ENCODE data around the gene LMTK2. TPM values are rescaled to one million over a fixed set of nuclear protein-coding genes. Genes with fewer than 3 reads are reported as not detected.

The LMTK2 gene
- total and polyA plus RNA-seq, 2 experiments from 2014 or later = 6.1 to 30.8 TPM

DNA sequence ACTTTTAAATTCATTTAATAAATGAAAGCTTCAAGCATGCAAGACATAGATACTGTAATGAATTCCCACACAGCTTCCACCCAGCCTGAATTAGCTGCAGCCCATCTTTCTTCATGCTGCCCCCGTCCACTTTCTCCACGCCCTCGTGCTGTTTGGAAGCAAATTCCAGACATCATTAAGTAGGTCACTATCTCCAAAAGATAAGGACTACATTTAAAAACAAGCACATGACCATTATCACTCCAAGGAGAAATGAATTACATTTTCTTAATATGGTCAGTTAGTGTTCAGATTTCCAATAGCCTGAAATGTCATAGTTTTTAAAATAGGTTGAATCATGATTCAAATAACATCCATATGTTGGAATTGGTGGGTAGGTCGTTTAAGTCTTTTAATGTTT is 24.3 kb downstream of the LMTK2 start (continued):
- TF ChIP-seq, protein P1, sequence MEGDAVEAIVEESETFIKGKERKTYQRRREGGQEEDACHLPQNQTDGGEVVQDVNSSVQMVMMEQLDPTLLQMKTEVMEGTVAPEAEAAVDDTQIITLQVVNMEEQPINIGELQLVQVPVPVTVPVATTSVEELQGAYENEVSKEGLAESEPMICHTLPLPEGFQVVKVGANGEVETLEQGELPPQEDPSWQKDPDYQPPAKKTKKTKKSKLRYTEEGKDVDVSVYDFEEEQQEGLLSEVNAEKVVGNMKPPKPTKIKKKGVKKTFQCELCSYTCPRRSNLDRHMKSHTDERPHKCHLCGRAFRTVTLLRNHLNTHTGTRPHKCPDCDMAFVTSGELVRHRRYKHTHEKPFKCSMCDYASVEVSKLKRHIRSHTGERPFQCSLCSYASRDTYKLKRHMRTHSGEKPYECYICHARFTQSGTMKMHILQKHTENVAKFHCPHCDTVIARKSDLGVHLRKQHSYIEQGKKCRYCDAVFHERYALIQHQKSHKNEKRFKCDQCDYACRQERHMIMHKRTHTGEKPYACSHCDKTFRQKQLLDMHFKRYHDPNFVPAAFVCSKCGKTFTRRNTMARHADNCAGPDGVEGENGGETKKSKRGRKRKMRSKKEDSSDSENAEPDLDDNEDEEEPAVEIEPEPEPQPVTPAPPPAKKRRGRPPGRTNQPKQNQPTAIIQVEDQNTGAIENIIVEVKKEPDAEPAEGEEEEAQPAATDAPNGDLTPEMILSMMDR (conservative IDR thresholded peaks at IDR 0.05; ENCODE audit: low read depth in 2 of 2) = no peak
- TF ChIP-seq CREB1 (CRISPR knock-in tag; IDR thresholded peaks at IDR 0.05; ENCODE audit: low read depth) = no peak
- no peak for TF ChIP-seq JUNB (IDR thresholded peaks at IDR 0.05; ENCODE audit: unreplicated experiment)

DNA sequence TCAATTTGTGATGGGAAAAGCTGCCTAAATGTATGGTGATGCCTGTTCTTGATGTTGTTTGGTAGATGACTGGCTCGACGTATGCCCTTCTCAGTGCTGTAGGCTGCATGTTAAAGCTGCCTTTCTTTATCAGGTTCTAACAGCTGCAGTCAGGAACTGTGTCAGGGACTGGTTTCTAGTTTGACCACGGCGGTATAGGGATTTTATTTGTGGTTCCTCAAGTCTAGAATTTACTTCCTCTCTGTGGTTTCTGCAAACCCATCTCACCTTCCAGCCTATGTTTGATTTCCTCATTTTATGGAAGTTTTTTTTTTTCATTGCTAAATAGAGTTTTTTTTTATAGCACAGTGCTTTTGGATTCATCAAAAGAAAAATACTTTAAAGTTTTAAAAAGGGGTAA is 26.5 kb downstream of the LMTK2 start:
- peaks cover 10% of the 10 kb centered on the region; the same call in 1 of the 2 replicates for H4K20me1 ChIP-seq (replicated peaks; ENCODE audit: insufficient read depth)
- peaks cover 82% of the 10 kb centered on the region for H3K79me2 ChIP-seq (replicated peaks; ENCODE audit: insufficient read depth)
- H3K9me2 ChIP-seq (ENCODE audit: insufficient read depth) = no peaks in the 10 kb centered on the region
- DNase-seq (ENCODE audit: low spot score) (no peak), ATAC-seq (no peak)
- H3K27ac ChIP-seq (ENCODE audit: low read depth) = no peak overlapping the region
- peaks cover 39% of the 10 kb centered on the region for H3K4me1 Mint-ChIP-seq
- H3K27me3 ChIP-seq (ENCODE audit: insufficient read depth) = no peaks in the 10 kb centered on the region
- no peak overlapping the region for H3K4me3 ChIP-seq
- 0 out of 2 replicates have a peak, but pooled peaks cover 5% of the 10 kb centered on the region for H3K4me1 ChIP-seq (ENCODE audit: insufficient read depth)
- H3K4me3 Mint-ChIP-seq = no peak overlapping the region
- H3K4me2 ChIP-seq = no peak overlapping the region
- H3K9me3 Mint-ChIP-seq = no peaks in the 10 kb centered on the region
- H3K27ac Mint-ChIP-seq = peak overlapping the region; percentile 62; the same call in 1 of the 2 replicates
- H3K27me3 Mint-ChIP-seq (ENCODE audit: insufficient read depth, low read depth, poor library complexity) = no peaks in the 10 kb centered on the region
- H3K36me3 Mint-ChIP-seq (ENCODE audit: low read depth) = peaks cover 5% of the 10 kb centered on the region; the same call in 2 of the 3 replicates
- H2AFZ ChIP-seq = no peak overlapping the region
- H3K36me3 ChIP-seq (ENCODE audit: insufficient read depth) = no peaks in the 10 kb centered on the region
- no peaks in the 10 kb centered on the region for H3F3A ChIP-seq (replicated peaks; ENCODE audit: low read depth)
- TF ChIP-seq, protein P2, sequence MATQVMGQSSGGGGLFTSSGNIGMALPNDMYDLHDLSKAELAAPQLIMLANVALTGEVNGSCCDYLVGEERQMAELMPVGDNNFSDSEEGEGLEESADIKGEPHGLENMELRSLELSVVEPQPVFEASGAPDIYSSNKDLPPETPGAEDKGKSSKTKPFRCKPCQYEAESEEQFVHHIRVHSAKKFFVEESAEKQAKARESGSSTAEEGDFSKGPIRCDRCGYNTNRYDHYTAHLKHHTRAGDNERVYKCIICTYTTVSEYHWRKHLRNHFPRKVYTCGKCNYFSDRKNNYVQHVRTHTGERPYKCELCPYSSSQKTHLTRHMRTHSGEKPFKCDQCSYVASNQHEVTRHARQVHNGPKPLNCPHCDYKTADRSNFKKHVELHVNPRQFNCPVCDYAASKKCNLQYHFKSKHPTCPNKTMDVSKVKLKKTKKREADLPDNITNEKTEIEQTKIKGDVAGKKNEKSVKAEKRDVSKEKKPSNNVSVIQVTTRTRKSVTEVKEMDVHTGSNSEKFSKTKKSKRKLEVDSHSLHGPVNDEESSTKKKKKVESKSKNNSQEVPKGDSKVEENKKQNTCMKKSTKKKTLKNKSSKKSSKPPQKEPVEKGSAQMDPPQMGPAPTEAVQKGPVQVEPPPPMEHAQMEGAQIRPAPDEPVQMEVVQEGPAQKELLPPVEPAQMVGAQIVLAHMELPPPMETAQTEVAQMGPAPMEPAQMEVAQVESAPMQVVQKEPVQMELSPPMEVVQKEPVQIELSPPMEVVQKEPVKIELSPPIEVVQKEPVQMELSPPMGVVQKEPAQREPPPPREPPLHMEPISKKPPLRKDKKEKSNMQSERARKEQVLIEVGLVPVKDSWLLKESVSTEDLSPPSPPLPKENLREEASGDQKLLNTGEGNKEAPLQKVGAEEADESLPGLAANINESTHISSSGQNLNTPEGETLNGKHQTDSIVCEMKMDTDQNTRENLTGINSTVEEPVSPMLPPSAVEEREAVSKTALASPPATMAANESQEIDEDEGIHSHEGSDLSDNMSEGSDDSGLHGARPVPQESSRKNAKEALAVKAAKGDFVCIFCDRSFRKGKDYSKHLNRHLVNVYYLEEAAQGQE (IDR thresholded peaks at IDR 0.05; ENCODE audit: unreplicated experiment) = no peak
- TF ChIP-seq CREB1 (CRISPR knock-in tag; IDR thresholded peaks at IDR 0.05; ENCODE audit: low read depth) = no peak
- no peak for TF ChIP-seq JUNB (IDR thresholded peaks at IDR 0.05; ENCODE audit: unreplicated experiment)
- no peak for TF ChIP-seq STAT1 (IDR thresholded peaks at IDR 0.05; ENCODE audit: unreplicated experiment)
- TF ChIP-seq NANOG (IDR thresholded peaks at IDR 0.05; ENCODE audit: borderline replicate concordance) = no peak
- no peak for TF ChIP-seq EZH2 (IDR thresholded peaks at IDR 0.05; ENCODE audit: low read depth, unreplicated experiment)
- TF ChIP-seq, protein P1 (conservative IDR thresholded peaks at IDR 0.05; ENCODE audit: low read depth in 2 of 2) = no peak
- TF ChIP-seq EZH2phosphoT487 (IDR thresholded peaks at IDR 0.05; ENCODE audit: unreplicated experiment) = no peak
- TF ChIP-seq, protein P3, sequence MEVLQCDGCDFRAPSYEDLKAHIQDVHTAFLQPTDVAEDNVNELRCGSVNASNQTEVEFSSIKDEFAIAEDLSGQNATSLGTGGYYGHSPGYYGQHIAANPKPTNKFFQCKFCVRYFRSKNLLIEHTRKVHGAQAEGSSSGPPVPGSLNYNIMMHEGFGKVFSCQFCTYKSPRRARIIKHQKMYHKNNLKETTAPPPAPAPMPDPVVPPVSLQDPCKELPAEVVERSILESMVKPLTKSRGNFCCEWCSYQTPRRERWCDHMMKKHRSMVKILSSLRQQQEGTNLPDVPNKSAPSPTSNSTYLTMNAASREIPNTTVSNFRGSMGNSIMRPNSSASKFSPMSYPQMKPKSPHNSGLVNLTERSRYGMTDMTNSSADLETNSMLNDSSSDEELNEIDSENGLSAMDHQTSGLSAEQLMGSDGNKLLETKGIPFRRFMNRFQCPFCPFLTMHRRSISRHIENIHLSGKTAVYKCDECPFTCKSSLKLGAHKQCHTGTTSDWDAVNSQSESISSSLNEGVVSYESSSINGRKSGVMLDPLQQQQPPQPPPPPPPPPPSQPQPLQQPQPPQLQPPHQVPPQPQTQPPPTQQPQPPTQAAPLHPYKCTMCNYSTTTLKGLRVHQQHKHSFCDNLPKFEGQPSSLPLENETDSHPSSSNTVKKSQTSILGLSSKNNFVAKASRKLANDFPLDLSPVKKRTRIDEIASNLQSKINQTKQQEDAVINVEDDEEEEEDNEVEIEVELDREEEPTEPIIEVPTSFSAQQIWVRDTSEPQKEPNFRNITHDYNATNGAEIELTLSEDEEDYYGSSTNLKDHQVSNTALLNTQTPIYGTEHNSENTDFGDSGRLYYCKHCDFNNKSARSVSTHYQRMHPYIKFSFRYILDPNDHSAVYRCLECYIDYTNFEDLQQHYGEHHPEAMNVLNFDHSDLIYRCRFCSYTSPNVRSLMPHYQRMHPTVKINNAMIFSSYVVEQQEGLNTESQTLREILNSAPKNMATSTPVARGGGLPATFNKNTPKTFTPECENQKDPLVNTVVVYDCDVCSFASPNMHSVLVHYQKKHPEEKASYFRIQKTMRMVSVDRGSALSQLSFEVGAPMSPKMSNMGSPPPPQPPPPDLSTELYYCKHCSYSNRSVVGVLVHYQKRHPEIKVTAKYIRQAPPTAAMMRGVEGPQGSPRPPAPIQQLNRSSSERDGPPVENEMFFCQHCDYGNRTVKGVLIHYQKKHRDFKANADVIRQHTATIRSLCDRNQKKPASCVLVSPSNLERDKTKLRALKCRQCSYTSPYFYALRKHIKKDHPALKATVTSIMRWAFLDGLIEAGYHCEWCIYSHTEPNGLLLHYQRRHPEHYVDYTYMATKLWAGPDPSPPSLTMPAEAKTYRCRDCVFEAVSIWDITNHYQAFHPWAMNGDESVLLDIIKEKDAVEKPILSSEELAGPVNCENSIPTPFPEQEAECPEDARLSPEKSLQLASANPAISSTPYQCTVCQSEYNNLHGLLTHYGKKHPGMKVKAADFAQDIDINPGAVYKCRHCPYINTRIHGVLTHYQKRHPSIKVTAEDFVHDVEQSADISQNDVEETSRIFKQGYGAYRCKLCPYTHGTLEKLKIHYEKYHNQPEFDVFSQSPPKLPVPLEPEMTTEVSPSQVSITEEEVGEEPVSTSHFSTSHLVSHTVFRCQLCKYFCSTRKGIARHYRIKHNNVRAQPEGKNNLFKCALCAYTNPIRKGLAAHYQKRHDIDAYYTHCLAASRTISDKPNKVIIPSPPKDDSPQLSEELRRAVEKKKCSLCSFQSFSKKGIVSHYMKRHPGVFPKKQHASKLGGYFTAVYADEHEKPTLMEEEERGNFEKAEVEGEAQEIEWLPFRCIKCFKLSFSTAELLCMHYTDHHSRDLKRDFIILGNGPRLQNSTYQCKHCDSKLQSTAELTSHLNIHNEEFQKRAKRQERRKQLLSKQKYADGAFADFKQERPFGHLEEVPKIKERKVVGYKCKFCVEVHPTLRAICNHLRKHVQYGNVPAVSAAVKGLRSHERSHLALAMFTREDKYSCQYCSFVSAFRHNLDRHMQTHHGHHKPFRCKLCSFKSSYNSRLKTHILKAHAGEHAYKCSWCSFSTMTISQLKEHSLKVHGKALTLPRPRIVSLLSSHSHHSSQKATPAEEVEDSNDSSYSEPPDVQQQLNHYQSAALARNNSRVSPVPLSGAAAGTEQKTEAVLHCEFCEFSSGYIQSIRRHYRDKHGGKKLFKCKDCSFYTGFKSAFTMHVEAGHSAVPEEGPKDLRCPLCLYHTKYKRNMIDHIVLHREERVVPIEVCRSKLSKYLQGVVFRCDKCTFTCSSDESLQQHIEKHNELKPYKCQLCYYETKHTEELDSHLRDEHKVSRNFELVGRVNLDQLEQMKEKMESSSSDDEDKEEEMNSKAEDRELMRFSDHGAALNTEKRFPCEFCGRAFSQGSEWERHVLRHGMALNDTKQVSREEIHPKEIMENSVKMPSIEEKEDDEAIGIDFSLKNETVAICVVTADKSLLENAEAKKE (CRISPR knock-in tag; IDR thresholded peaks at IDR 0.05) = no peak
